ENCODE data around the gene MSX1.

The MSX1 gene

GRCh38 chr4:4852591-4853362 is 6.7 kb upstream of the MSX1 start:
- peak; percentile 15 for TF ChIP-seq CTCF (IDR thresholded peaks at IDR 0.05; ENCODE audit: insufficient read depth, low read depth, low read length, missing control alignments)
- peak; percentile 75 for DNase-seq (ENCODE audit: low read depth)
- H3K4me3 ChIP-seq (ENCODE audit: low read depth, low read length), result peak overlapping the region; percentile 52

- peak; percentile 60 for DNase-seq (ENCODE audit: low read depth)
- H3K4me3 ChIP-seq (ENCODE audit: low read depth, low read length), result peak overlapping the region; percentile 52
- TF ChIP-seq CTCF (IDR thresholded peaks at IDR 0.05; ENCODE audit: insufficient read depth, low read depth, low read length, missing control alignments), result no peak
Measured at GRCh38 chr4:4853371-4853823, 6.1 kb upstream of the MSX1 start.

- no peak for TF ChIP-seq CTCF (IDR thresholded peaks at IDR 0.05; ENCODE audit: insufficient read depth, low read depth, low read length, missing control alignments)
- no peak for DNase-seq (ENCODE audit: low read depth)
- H3K4me3 ChIP-seq (ENCODE audit: low read depth, low read length), result peak overlapping the region; percentile 52
Measured at GRCh38 chr4:4853921-4854648, 5.4 kb upstream of the MSX1 start.

- H3K4me3 ChIP-seq (ENCODE audit: low read depth, low read length), result no peak overlapping the region
- no peak for TF ChIP-seq CTCF (IDR thresholded peaks at IDR 0.05; ENCODE audit: insufficient read depth, low read depth, low read length, missing control alignments)
- no peak for DNase-seq (ENCODE audit: low read depth)
Measured at GRCh38 chr4:4854649-4855295, 4.7 kb upstream of the MSX1 start.

- no peak for TF ChIP-seq CTCF (IDR thresholded peaks at IDR 0.05; ENCODE audit: insufficient read depth, low read depth, low read length, missing control alignments)
- DNase-seq (ENCODE audit: low read depth), result no peak
- H3K4me3 ChIP-seq (ENCODE audit: low read depth, low read length), result no peak overlapping the region
Measured at GRCh38 chr4:4855301-4856070, 4.0 kb upstream of the MSX1 start.

Measured in GM12865 (cell line).